ENCODE measurements around the gene ZFYVE27.
"Not testable (repeated sequence)": the region's sequence is repeated elsewhere in the genome, so short reads cannot be mapped to it uniquely, and the experiment has no call there.

ZFYVE27 gene, protein sequence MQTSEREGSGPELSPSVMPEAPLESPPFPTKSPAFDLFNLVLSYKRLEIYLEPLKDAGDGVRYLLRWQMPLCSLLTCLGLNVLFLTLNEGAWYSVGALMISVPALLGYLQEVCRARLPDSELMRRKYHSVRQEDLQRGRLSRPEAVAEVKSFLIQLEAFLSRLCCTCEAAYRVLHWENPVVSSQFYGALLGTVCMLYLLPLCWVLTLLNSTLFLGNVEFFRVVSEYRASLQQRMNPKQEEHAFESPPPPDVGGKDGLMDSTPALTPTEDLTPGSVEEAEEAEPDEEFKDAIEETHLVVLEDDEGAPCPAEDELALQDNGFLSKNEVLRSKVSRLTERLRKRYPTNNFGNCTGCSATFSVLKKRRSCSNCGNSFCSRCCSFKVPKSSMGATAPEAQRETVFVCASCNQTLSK

GRCh38 chr10:97736902-97737769, at the start of gene ZFYVE27:
ZFYVE27 (plus strand) TSS chr10:97737128; CDS start chr10:97738478, 1,350 bp downstream.
- peak; percentile 89 to 92 for DNase-seq (ENCODE audit: low read depth in 2 of 2)

DNA sequence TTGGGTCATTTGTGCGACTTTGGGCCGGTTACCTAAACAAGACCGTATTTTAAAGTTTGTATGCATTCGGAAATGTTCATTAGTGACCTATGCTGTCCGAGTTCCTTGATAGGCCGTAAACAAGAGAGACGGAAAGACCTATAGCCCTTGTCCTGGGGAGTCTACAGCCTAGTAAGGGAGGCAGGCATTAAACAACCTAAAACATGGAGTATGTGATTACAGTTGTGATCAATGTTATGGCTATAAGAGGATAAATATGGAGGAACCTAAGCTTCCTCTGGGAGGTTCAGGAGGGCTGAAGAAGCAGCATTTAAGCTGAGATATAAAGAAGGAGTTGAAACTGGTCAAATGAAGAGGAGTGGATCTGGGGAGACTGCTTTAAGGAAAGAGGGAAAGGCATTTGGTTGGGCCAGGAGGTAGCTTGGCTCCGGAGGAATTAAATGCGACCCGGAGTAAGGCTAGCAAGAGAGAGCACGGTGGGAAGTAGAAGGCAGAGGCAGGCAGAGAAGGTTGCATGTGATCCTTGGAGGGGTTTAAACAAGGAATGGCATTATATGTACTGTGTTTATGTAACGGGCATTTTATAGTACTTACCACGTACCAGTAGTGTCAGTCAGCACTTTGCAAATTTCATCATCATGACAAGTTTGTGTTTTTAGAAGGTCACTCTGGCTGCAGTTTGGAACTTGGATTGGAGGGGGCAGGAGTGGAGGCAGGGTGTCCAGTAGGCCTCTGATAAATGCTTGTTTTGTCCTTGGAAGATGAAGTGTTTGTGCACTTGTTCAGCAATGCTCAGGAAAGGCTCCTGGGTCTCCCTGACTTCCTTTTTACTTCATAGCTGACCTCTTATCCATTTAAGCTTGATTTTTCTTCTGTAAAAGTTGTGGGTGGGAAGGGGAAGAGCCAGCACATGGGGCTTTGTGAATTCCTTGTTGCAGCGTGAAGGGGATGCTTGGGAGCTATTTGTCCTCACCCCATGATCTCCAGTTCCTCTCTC, 48.8 kb upstream of the ZFYVE27 start:
- DNase-seq (ENCODE audit: low read depth in 2 of 2): no peak

DNA sequence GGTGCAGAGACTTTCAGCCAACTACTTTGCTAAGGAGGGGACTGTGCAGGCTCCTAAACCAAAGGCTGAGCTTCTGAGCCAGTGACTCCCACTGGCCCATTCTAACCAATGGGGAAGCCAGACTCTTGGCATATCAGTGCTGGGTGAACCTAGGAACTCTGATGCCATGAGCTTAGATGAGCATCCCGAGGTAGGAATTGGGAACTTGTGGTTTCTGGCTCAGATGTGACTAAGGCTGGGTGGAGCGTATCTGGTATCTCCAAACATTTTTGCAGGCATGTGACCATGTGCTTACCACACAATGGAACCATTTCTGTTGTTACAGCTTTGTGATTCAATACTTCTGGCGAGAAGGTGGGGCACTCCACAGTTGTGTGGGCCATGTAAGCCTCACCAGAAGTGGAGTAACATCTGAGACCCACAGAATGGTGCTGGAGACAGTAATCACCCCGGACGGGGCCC, 47.3 kb upstream of the ZFYVE27 start:
- no peak for DNase-seq (ENCODE audit: low read depth in 2 of 2)

- DNase-seq (ENCODE audit: low read depth in 2 of 2): no peak
Observed at GRCh38 chr10:97690133-97690532, 46.8 kb upstream of the ZFYVE27 start.

DNA sequence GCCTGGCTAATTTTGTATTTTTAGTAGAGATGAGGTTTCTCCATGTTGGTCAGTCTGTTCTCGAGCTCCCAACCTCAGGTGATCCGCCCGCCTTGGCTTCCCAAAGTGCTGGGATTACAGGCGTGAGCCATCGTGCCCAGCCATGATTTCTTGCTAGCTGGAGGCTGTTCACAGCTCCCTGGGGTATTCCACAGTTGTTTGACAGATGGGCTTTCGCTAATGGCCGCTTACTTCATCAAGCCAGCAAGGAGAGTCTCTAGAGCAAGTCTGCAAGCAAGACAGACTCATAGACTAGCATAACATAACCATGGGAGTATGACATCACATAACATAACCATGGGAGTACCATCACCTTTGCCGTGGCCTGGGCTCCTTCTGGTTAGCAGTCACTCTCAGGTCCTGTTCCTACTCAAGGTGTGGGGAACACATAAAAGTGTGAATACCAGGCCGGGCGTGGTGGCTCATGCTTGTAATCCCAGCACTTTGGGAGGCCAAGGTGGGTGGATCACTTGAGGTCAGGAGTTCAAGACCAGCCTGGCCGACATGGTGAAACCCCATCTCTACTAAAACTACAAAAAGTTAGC, 38.8 kb upstream of the ZFYVE27 start:
- not testable (repeated sequence) for DNase-seq (ENCODE audit: low read depth in 2 of 2)

DNA sequence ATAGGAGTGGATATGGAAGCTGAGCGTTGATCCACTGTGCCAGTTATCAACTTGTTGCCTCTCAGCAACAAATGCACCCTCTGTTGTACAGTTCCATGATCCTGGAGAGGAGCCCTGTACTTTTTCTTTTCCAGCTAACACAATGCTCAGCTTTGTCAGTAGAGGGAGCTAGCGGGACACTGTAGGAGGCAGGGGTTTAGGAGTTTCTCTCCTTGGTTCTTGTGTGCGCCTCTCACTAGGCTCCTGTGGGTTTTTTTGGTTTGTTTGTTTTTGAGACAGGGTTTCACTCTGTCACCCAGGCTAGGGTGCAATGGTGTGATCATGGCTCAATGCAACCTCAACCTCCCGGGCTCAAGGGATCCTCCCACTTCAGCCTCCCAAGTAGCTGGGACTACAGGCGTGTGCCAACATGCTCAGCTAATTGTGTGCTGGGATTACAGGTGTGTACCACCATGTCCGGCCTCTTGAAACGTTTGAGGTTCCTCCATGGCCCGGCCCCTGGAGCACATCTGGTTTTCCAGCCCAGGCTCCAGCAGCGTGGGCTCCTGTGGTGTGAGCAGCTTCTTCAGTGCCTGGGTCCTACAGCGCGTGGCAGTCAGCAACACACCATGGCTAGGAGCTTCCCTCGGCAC, 35.4 kb upstream of the ZFYVE27 start:
- DNase-seq (ENCODE audit: low read depth in 2 of 2): no peak

DNA sequence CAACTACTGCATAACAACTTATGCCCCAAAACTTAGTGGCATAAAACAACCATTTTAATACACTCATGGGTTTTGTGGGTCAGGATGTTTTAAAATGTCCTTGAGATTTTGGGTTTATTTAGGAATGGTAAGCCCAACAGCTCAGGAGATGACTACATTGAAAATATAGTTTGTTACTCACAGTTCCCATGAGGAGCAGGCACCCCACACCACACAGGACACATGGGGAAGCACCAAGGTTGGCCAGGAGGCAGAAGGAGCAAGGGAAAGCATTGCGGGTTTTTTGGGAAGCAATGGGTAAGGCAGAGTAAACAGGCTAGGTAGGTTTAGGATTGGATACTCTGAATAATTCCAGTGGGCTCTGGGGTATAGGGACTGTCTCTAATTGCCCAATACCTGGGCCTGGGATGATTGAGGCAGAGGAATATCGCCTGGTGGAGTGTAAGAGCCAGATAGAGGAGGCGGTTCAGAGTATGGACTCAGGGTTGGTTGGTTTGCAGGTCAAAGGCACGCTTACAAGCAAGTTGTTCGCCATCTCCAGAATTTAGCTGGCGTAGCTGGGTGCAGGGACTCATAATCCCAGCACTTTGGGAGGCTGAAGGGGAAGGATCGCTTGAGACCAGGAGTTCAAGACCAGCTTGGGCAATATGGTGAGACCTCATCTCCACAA, 33.4 kb upstream of the ZFYVE27 start:
- DNase-seq (ENCODE audit: low read depth in 2 of 2): no peak

DNA sequence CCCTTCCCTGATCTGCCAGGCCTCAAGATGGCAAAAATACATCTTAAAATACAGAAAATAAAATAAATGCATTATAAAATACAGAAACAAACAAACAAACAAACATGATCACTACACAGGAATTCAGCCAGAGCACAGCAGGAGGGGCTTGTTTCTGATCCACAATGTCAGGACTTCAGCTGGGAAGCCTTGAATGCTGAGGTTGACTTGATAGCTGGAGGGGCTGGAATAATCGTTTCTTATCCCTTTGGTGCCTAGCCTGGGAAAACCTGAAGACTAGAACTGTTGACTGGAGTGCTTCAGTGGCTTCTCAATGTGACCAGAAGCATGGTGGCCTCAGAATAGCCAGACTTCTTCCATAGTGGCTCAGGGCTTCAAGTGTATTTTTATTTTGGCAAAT, 32.6 kb upstream of the ZFYVE27 start:
- no peak for DNase-seq (ENCODE audit: low read depth in 2 of 2)

DNA sequence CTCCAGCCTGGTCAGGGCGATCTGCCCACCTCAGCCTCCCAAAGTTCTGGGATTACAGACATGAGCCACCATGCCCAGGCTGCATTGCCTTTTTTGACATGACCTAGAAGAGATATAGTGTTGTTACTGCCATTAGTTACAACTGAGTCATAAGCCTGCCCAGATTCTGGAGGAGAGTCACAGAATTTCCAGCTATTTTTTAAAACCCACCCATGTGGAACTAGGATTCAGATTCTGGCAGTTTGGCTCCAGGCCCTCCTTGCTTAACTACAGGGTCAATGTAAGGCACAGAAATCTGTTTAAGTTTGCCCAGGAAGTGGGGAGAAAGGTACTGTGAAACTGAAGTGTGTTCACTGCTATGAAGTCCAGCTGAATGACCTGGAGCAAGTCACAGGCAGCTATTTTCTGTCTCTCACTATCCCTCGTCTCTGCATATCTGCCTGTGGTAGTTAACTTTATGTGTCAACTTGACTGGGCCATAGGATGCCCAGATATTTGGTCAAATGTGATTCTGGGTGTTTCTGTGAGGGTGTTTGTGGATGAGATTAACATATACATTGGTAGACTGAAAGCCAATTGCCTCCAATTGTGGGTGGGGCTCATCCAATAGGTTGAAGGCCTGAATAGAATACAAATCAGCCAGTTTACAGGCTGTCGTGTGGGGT, 31.8 kb upstream of the ZFYVE27 start:
- DNase-seq (ENCODE audit: low read depth in 2 of 2): no peak

- DNase-seq (ENCODE audit: low read depth in 2 of 2): no peak
Observed at GRCh38 chr10:97707134-97707861, 29.6 kb upstream of the ZFYVE27 start.

DNA sequence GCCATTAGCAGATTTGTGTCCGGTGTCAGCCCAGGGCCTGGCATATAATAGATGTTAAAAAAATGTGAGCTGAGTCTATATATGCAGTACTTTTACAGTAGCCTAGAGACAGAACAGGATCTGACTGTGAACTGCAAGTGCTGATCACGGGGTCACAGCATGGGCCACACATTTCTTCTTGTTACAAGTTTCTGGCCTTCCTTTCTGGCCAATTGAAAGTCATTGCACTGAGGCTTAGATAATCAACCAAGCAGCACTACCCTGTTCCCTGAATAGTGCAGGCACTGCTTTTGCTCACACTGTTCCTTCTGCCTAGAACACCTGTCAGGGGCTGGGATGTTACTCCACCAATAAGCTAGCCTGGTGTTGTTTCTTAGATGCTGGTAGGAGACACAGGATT, 28.8 kb upstream of the ZFYVE27 start:
- no peak for DNase-seq (ENCODE audit: low read depth in 2 of 2)

DNA sequence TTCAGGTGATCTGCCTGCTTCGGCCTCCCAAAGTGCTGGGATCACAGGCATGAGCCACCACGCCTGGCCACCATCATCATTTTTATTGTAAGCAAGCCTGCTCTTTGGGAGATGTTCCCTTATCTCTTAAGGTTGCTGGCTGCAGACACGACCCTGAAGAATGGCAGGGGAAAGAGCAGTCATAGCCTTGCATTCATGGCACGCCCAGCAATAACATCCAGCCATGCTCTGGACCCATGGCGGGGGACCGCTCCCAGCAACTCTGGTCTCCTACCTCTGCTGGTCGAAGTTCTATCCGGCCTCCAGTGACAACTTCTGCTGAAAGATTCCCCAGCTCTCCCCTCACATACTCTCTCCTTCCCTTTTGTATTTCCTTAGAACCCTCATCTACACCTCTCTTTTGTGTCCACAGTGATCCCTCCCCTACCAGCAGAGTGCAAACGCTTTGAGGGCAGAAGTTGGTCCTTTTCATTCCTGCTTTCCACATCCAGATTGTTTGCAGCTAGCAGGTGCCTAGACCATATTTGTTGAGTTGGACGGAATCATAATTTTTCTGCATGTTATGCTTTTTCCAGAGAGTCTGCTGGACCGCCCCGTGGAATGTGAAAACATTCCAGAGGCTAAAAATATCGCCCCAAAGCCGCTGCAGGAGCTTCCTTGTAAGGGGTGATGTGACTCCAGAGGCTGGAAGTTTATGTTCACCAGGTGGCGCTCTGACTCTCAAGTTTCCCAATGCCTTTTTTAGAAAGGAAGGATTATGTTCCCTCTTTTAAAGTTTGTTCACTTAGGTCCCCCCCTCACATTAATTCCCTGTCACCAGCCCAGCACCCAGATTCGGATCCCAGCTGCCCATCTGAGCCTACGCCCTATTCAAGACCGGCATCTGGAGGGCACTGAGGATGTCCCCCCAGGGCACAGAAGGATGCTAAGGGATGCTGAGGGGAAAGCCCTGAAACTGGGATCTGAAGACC, 27.7 kb upstream of the ZFYVE27 start:
- no peak for DNase-seq (ENCODE audit: low read depth in 2 of 2)

DNA sequence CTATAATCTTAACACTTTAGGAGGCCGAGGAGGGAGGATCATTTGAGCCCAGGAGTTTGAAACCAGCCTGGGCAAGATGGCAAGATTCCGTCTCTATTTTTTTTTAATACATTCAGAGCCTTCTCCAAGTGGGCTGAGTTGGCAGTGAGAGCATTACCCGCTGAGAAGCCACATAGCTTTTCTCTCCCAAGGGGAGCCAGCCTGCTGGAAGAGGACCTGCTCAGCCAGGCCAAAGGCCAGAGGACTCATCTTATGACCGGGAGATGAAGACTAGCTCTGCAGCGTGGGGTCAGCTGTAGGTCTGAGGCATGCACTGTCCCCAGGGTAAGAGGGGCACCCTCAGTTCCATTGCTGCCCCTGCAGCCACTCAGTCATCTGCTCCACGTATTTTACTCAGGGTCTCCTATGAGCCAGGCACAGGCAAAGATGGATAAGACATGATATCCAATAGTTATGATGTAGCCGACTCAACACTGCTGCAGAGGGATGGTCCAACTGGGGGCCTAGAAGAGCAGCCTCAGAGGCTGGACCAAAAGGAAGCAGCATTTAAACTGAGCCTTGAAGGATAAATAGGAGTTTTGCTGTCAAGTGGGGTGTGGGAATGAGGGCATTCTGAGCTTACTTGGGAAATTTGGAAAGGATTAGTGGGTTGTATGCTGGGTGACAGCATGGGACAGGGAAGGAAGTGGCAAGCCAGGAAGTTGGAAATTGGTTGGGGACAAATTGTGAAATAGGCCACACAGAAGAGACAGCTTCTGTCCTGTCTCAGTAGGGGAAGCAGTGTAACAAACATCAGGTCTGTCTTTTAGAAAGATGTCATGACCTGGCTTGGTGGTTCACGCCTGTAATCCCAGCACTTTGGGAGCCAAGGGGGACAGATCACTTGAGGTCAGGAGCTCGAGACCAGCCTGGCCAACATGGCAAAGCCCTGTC, 25.0 kb upstream of the ZFYVE27 start:
- no peak for DNase-seq (ENCODE audit: low read depth in 2 of 2)

DNA sequence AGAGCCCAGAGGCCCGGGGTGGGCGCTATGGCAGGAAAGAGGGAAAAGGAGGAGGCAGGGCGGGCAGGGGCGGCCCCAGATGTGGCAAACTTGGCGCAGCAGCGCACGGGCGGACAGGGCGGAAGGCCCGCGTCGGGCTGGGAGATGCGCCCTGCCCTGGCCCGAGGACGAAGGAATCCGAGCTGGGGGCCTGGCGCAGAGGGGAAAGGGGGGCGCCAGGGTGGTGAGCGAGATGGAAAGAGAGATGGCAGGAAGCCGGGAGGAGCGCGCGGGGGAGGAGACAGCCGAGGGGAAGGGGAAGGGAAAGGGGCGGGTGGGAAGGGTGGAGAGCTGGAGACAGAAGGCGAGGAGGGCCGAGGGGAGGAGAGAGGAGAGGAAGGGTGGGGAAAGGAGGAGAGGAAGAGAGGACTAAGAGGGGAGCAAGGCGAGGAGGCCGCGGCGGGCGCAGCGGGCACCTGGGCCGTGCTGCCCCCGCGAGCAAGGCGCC, 23.5 kb upstream of the ZFYVE27 start, which contains the start of gene MARVELD1:
MARVELD1 (plus strand) TSS at position 392 of the 487 bp plus-strand sequence. CDS start 147 bp downstream, outside the sequence.
- DNase-seq (ENCODE audit: low read depth in 2 of 2): no peak

GRCh38 chr10:97713826-97714400, 23.0 kb upstream of the ZFYVE27 start:
- peak; percentile 12 to 42 for DNase-seq (ENCODE audit: low read depth in 2 of 2)

All from stimulated activated CD8-positive, alpha-beta memory T cell treated with anti-CD3 and anti-CD28 coated beads, Interleukin-7, amount 100 ng/mL, for 4 hours (primary cell).